Stimulated activated CD4-positive, alpha-beta T cell treated with anti-CD3 and anti-CD28 coated beads, Interleukin-15, amount 100 ng/mL, for 1 hour (primary cell): ENCODE data around the gene KLHL13.

ENCODE experiments used
- DNase-seq, 2 donors: peaks; one replicate each; pipeline ENCODE4 v3.0.0-alpha.2; 2020; ENCODE audit warnings: low read depth in 1 of 2, low spot score in 1 of 2

The KLHL13 gene

DNA sequence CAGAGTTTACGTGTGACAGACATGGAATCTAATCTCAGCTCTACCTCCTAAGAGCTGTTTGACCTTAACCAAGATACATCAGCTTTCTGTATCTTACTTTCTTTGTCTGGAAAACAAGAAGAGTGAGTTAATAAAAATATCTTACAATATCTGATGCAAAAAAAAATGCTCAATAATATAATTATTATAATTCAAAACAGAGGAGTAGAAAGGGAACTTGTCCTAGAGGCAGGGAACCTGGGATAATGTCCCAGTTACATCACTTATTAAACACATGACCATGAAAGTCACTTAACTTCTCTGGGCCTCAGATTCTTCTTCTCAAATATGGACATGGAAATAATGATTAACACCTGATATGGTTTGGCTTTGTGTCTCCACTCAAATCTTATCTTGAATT, 256.1 kb downstream of the KLHL13 start:
- DNase-seq = no peak

DNA sequence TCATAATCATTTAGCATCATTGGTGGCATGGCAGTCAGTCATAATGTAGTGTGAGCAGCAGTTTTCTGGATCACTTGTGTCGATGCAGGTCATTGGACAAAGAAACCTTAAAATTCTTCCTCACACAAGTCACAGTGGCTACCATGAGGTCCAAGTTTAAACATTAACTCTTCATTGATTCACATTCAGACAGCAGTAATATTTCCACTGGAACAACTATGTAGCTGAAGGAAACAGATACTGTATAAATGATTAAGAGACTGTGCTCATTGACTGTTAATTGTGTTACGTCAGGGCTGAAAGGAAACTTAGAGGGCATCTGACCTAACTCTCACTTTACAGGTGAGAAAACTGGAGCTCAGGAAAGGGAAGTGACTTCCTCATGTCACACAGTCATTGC, 261.8 kb downstream of the KLHL13 start:
- DNase-seq = no peak

DNA sequence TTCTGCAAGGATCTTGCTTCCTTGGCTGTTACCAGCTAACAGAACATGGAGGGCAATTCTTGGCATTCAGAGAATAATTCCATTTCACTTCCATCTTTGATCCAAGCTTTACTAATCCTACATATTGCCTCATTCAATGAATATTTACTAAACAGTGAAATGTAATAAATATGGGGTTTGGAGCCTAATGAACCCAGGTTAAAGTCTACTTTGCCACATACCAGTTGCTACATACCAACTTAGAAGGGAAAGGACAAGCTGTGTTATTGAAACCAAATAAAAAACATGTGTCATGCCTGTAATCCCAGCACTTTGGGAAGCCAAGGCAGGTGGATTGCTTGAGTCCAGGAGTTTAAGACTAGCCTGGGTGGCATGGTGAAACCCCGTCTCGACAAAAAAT, 265.6 kb downstream of the KLHL13 start:
- no peak for DNase-seq
